Measurements from ENCODE around the gene CARD9. TPM values are rescaled to one million over a fixed set of nuclear protein-coding genes. Genes with fewer than 3 reads are reported as not detected.
"Not testable (repeated sequence)": the region's sequence is repeated elsewhere in the genome, so short reads cannot be mapped to it uniquely, and the experiment has no call there.

The CARD9 gene
- total RNA-seq, 1 donor from 2014 or later: 1.5 TPM

DNA sequence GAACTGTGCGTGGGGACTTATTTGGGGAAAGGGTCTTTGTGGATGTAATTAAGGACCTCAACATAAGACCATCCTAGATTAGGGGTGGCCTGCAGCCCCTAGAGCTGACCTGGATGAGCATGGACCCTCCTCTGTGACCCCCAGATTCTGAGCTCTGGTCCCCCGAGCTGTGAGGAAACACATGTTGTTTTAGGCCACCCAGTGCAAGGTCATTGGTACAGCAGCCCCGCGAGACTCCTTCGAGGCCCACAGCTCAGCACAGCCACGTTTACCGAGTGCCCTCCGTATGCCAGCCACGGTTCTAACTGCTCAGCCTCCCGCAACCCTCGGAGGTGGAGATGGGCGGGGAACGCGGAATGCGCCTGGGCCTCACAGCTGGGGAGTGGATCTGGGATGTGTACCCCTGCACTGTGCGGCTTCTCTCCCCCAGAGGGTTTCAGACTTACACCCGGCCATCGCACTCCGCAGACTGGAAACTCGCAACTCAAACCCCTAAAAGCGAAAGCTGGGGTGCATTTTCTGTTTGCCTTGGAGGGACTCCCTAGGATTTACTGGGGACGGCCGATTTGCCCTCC lies 50.6 kb downstream of the CARD9 start:
- no peak for DNase-seq (ENCODE audit: low read depth)

DNA sequence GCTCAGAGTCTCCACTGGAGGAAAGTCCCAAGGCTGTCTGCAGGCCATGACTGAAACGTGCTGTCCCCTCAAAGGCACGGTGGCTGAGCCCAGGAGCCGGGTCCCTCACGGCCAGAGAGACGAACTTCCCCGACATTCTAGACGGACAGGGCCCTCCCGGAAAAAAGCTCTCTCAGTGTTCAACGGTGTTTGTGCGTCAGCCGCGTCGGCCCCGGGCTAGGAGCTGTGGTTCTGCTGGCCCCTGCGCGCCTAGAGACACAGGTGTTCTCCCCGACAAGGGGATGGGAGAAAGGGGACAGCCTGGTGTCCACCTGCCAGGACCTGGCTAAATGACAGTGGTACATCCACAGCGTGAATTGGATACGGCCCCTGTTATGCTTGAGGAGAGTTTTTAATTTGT lies 51.9 kb downstream of the CARD9 start:
- no peak for DNase-seq (ENCODE audit: low read depth)

DNA sequence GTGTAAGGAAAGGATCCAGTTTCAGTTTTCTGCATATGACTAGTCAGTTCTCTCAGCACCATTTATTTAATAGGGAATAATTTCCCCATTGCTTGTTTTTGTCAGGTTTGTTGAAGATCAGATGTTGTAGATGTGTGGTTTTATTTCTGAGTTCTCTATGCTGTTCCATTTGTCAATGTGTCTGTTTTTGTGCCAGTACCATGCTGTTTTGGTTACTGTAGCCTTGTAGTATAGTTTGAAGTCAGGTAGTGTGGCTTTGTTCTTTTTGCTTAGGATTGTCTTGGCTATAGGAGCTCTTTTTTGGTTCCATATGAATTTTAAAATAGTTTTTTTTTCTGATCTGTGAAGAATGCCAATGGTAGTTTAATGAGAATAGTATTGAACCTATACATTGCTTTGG lies 52.5 kb downstream of the CARD9 start:
- not testable (repeated sequence) for DNase-seq (ENCODE audit: low read depth)

DNA sequence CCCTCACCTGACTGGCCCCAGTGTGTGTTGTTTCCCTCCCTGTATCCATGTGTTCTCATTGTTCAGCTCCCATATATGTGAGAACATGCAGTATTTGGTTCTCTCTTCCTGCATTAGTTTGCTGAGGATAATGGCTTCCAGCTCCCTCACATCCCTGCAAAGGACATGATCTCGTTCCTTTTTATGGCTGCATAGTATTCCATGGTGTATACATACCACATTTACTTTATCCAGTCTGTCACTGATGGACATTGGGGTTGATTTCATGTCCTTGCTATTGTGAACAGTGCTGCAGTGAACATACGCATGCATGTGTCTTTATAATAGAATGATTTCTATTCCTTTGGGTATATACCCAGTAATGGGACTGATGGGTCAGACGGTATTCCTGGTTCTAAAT lies 53.5 kb downstream of the CARD9 start:
- DNase-seq (ENCODE audit: low read depth): not testable (repeated sequence)

DNA sequence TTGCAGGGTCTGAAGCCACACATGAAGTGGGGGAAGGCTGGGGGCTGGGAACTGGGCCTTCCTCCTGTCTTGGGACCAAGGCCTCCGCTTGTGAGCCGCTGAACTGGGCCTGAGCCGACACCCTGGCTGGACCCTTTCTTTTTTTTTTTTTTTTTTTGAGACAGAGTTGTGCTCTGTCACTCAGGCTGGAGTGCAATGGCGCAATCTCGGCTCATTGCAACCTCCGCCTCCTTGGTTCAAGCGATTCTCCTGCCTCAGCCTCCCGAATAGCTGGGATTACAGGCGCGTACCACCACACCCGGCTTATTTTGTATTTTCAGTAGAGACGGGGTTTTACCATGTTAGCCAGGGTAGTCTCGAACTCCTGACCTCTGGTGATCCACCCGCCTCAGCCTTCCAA lies 54.2 kb downstream of the CARD9 start:
- DNase-seq (ENCODE audit: low read depth): not testable (repeated sequence)

DNA sequence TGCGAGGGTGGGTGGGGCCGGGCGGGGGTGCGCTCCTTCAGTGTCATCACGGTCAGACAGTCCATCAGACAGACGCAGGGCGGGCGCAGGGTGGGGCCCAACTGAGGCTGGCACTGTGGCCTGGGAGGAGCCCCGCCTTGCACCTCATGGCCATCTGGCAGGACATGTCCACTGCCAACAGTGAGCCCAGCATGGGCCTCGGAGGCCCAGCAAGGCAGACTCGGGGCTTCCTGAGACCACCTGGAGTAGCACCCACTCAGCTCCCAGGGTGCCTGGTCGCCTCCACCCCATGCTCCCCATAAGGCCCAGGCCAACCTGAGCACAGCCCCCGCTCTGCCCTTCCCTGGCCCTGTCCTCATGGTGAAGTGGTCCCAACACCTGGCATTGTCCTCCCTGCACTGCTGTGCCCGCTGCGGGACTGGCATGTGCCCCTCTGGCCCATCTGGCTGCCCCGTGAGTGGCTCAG lies 54.7 kb downstream of the CARD9 start:
- DNase-seq (ENCODE audit: low read depth): no peak

DNA sequence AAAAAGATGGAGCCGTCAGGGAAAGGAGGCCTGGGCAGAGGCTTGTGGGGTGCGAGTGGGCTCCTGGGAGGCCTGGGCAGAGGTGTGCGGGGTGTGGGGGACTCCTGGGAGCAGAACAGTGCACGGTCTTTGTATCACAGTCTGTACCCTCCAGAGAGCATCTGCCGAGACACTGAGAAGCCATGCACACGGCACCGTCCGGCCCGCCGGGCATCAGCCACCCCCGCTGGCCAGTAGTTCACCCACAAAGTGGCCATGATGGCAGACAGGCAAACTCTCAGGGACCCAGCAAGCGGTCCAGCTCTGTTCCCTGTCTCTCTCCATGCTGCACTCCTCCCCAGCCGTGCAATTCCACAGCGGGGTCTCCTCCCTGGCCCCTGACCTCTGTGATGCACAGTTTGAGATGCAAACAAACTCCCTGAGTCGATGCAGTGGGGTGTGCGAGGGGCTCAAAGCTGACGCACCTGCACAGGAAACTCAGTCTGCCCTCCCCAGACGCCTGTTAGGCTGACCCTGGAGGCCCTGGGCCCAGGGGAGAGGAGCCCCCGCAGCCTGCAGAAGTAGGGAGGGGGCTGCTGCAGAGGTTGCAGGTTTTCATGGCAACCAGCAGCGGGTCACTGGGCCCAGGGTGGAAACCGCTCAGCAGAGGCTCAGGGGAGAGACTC lies 55.2 kb downstream of the CARD9 start:
- DNase-seq (ENCODE audit: low read depth): no peak

DNA sequence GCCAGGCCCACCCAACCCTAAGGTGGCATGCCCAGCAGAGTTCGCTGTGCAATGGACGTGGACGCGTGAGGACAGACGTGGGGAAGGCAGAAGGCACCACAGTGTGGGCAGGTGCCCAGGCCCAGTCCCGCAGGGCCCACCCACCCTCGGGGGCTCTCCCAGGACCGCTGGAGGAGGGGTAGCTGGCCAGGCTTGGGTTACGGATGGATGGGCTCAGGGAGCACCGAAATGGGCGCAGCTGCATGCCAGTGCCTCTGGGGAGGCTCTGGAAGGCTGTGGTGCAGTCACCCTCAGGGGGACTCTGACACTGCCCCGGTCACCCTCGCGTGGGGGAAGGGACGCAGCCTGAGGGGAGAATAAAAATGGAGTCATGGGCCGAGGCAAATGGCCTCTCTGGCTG lies 55.8 kb downstream of the CARD9 start:
- DNase-seq (ENCODE audit: low read depth): no peak

DNA sequence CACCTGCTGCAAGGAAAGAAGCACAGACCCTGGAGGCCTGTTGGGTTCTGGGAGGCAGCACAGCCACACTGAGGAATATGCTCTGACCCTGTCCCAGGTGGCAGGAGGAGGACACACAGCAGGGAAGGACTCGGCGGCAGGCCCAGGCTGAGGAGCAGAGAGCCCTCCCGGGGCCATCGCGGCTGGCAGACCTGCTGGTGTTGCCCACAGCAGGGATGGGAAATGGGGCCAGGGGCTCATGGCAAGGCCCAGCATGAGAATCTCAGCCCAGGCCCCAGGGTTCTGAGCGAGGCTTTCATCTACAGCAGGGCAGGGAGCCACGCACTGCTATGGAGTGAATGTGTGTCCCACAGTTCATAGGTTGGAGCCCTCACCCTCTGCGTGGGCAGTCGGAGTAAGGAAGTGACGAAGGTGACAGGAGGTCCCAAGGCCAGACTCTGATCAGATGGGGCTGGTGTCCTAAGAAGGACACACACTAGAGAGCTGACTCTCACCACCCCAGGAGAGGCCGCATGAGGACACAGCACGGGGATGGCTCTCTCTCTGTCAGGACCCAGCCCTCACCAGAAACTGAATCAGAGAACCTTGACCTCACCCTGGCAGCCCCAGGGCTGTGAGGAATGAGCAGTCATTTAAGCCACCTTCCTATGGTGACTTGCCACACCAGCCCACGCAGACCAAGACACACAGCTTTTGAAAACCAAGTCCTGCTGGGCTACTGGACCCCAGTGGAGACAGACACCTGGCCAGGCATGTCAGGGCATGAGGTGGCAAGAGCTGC lies 56.4 kb downstream of the CARD9 start:
- no peak for DNase-seq (ENCODE audit: low read depth)

DNA sequence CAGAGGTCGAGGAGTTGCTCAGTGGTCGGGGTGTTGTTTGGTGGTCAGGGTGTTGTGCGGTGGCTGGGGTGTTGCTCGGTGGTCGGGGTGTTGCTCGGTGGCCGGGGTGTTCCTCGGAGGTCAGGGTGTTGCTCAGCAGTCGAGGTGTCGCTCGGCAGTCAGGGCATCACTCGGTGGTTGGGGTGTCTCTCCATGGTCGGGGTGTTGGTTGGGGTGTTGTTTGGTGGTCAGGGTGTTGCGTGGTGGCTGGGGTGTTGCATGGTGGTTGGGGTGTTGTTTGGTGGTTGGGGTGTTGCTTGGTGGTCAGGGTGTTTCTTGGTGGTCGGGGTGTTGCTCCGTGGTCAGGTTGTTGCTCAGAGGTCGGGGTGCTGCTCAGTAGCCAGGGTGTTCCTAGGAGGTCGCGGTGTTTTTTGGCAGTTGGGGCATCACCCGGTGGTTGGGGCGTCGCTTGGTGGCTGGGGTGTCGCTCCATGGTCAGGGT lies 57.2 kb downstream of the CARD9 start:
- DNase-seq (ENCODE audit: low read depth): no peak

DNA sequence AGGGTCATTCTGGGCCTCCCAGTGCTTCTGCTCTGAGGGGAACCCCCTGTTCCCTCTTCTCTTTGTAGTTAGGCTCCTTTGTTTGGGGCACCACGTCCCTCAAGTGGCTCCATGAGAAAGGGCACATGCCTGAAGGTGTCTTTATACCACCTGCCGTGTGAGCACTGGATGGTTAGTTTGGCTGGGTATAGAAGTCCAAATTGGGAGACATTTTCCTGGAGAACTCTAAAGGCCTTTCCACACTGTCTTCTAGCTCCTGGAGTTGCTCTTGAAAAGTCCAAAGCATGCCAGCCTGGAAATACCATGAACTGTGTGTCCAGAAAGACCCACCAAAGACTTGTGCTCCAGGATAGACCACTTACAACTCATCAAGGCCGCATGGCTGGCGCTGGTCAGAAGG lies 58.5 kb downstream of the CARD9 start:
- DNase-seq (ENCODE audit: low read depth): no peak

DNA sequence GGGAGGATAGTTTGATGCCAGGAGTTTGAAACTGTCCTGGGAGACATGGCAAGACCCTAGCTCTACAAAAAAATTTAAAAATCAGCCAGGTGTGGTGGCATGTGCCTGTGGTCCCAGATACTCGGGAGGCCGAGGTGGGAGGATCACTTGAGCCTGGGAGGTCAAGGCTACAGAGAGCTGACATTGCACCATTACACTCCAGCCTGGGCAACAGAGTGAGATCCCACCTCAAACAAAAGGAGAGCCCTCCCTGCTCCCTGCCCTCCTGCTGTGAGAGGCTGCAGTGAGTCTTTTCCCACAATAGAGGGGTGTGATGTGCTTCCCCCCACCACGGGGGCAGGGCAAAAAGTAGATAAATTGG lies 59.4 kb downstream of the CARD9 start:
- no peak for DNase-seq (ENCODE audit: low read depth)

Other genes starting within 250 kb of the CARD9 start
- not detected in 2 replicates for gene LHX3, start 168.5 kb downstream of the CARD9 start, total RNA-seq
- gene QSOX2, start 127.9 kb downstream of the CARD9 start, total RNA-seq: 9.2 and 10.3 TPM in 2 replicates
- gene CCDC187, start 69.6 kb downstream of the CARD9 start, total RNA-seq: not detected in 2 replicates
- 15.5 and 23.6 TPM in 2 replicates for gene GPSM1, start 46.1 kb downstream of the CARD9 start, total RNA-seq
- 12.5 and 17.4 TPM in 2 replicates for gene DNLZ, start 9.9 kb downstream of the CARD9 start, total RNA-seq
- 7.5 and 15.5 TPM in 2 replicates for gene SNAPC4, start 26.5 kb upstream of the CARD9 start, total RNA-seq
- 30.4 and 54.5 TPM in 2 replicates for gene ENTR1, start 36.9 kb upstream of the CARD9 start, total RNA-seq
- gene PMPCA, start 37.0 kb upstream of the CARD9 start, total RNA-seq: 45.8 and 48.1 TPM in 2 replicates
- 4.3 and 11.5 TPM in 2 replicates for gene INPP5E, start 66.2 kb upstream of the CARD9 start, total RNA-seq
- 20.8 and 69.4 TPM in 2 replicates for gene SEC16A, start 109.4 kb upstream of the CARD9 start, total RNA-seq
- 9.2 and 47.5 TPM in 2 replicates for gene NOTCH1, start 172.4 kb upstream of the CARD9 start, total RNA-seq

Data from renal cortical epithelial cell (primary cell).